Measurements from ENCODE around the gene CD2. TPM values are rescaled to one million over a fixed set of nuclear protein-coding genes. Genes with fewer than 3 reads are reported as not detected.
A peak's percentile ranks its signal among the peaks of the same experiment; 100 is the strongest.

The CD2 gene
- total and polyA plus RNA-seq, 2 donors (not counting 1 experiment from before 2014, with no cell fraction given), result not detected

DNA sequence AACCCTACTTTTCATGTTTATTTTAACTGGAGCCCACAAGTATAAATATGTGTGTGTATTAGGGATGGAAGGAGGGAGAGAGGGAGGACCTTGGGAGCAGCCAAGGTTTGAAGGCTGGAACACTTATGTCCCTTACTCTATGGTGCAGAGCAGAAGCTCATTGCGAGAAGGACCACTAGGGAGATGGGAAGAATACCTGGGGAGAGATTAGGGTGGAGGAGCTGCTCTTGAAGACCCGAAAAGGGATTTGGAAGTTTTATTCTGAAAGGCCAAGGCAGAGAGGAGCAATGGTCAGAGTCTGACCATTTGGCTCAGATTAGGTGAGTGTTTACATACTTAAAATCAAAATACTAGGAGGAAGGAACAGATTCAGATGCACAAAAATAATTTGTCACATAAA, 8.1 kb downstream of the CD2 start:
- H3K4me1 ChIP-seq (ENCODE audit: control insufficient read depth, extremely low read depth, insufficient read depth, low read length), result no peaks in the 10 kb centered on the region
- no peak overlapping the region for H3K27ac ChIP-seq (ENCODE audit: insufficient read depth, low read length)
- H3K36me3 ChIP-seq (ENCODE audit: control insufficient read depth, insufficient read depth, low read length), result no peaks in the 10 kb centered on the region
- TF ChIP-seq EZH2 (IDR thresholded peaks at IDR 0.05; ENCODE audit: low read length, missing control alignments) (no peak), CTCF (conservative IDR thresholded peaks at IDR 0.05 in 1 of 2, IDR thresholded peaks at IDR 0.05 in 1 of 2; ENCODE audit: low read depth in 1 of 2, low read length in 2 of 2) (no peak)
- H3K9me3 ChIP-seq (ENCODE audit: control insufficient read depth, insufficient read depth, low read depth, low read length), result no peaks in the 10 kb centered on the region
- no peak for DNase-seq (ENCODE audit: low read depth in 2 of 2)
- no peaks in the 10 kb centered on the region for H3K27me3 ChIP-seq (ENCODE audit: control insufficient read depth, insufficient read depth, low read length)
- no peak overlapping the region for H2AFZ ChIP-seq (ENCODE audit: low read length)
- no peak overlapping the region for H3K9ac ChIP-seq (ENCODE audit: insufficient read depth, low read length)
- H3K4me2 ChIP-seq (ENCODE audit: extremely low read depth, insufficient read depth, low read length), result no peak overlapping the region
- no peaks in the 10 kb centered on the region for H4K20me1 ChIP-seq (ENCODE audit: control insufficient read depth, extremely low read depth, insufficient read depth, low read length)
- no peak overlapping the region for H3K4me3 ChIP-seq (replicated peaks in 1 of 4; ENCODE audit: control extremely low read depth in 1 of 4, insufficient read depth in 1 of 4, low read depth in 3 of 4, low read length in 4 of 4)
- no peaks in the 10 kb centered on the region for H3K79me2 ChIP-seq (ENCODE audit: control insufficient read depth, insufficient read depth, low read length)

DNA sequence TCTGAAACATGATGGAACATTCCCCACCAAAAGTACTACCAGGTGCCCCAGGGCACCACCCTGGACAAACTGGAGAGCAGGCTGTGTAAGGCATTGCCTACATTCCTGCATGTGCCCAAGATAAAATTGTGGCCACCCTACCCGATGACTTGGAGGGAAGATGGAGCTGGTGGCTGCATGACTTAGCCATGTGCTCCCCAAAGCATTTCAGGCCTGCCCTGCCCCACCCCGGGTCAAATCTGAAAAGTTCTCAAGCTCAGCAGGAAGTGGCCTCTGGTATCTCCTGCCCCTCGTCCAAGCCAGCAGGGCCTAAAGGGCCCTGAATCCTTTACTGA, 8.5 kb downstream of the CD2 start:
- Histone ChIP-seq H3K79me2 (ENCODE audit: control insufficient read depth, insufficient read depth, low read length) (no peaks in the 10 kb centered on the region), H3K27me3 (ENCODE audit: control insufficient read depth, insufficient read depth, low read length) (no peaks in the 10 kb centered on the region), H2AFZ (ENCODE audit: low read length) (no peak overlapping the region), H3K4me2 (ENCODE audit: extremely low read depth, insufficient read depth, low read length) (no peak overlapping the region), H3K27ac (ENCODE audit: insufficient read depth, low read length) (no peak overlapping the region), H3K9ac (ENCODE audit: insufficient read depth, low read length) (no peak overlapping the region), H3K36me3 (ENCODE audit: control insufficient read depth, insufficient read depth, low read length) (no peaks in the 10 kb centered on the region), H3K4me3 (replicated peaks in 1 of 4; ENCODE audit: control extremely low read depth in 1 of 4, insufficient read depth in 1 of 4, low read depth in 3 of 4, low read length in 4 of 4) (no peak overlapping the region), H4K20me1 (ENCODE audit: control insufficient read depth, extremely low read depth, insufficient read depth, low read length) (no peaks in the 10 kb centered on the region), H3K4me1 (ENCODE audit: control insufficient read depth, extremely low read depth, insufficient read depth, low read length) (no peaks in the 10 kb centered on the region), H3K9me3 (ENCODE audit: control insufficient read depth, insufficient read depth, low read depth, low read length) (no peaks in the 10 kb centered on the region)
- DNase-seq (ENCODE audit: low read depth in 2 of 2), result no peak
- TF ChIP-seq CTCF (conservative IDR thresholded peaks at IDR 0.05 in 1 of 2, IDR thresholded peaks at IDR 0.05 in 1 of 2; ENCODE audit: low read depth in 1 of 2, low read length in 2 of 2) (no peak), EZH2 (IDR thresholded peaks at IDR 0.05; ENCODE audit: low read length, missing control alignments) (no peak)

GRCh38 chr1:116763116-116763786, 9.0 kb downstream of the CD2 start:
- Histone ChIP-seq H3K4me3 (replicated peaks in 1 of 4; ENCODE audit: control extremely low read depth in 1 of 4, insufficient read depth in 1 of 4, low read depth in 3 of 4, low read length in 4 of 4) (no peak overlapping the region), H3K9me3 (ENCODE audit: control insufficient read depth, insufficient read depth, low read depth, low read length) (no peaks in the 10 kb centered on the region), H3K27me3 (ENCODE audit: control insufficient read depth, insufficient read depth, low read length) (no peaks in the 10 kb centered on the region), H3K4me1 (ENCODE audit: control insufficient read depth, extremely low read depth, insufficient read depth, low read length) (no peaks in the 10 kb centered on the region), H4K20me1 (ENCODE audit: control insufficient read depth, extremely low read depth, insufficient read depth, low read length) (no peaks in the 10 kb centered on the region), H2AFZ (ENCODE audit: low read length) (no peak overlapping the region), H3K27ac (ENCODE audit: insufficient read depth, low read length) (no peak overlapping the region), H3K9ac (ENCODE audit: insufficient read depth, low read length) (no peak overlapping the region), H3K79me2 (ENCODE audit: control insufficient read depth, insufficient read depth, low read length) (no peaks in the 10 kb centered on the region), H3K4me2 (ENCODE audit: extremely low read depth, insufficient read depth, low read length) (no peak overlapping the region), H3K36me3 (ENCODE audit: control insufficient read depth, insufficient read depth, low read length) (no peaks in the 10 kb centered on the region)
- peak in 1 of 2 donors; percentile 7 for DNase-seq (ENCODE audit: low read depth in 2 of 2)
- no peak for TF ChIP-seq EZH2 (IDR thresholded peaks at IDR 0.05; ENCODE audit: low read length, missing control alignments)
- no peak for TF ChIP-seq CTCF (conservative IDR thresholded peaks at IDR 0.05 in 1 of 2, IDR thresholded peaks at IDR 0.05 in 1 of 2; ENCODE audit: low read depth in 1 of 2, low read length in 2 of 2)

Data from fibroblast of lung (primary cell).